Measurements from ENCODE around the gene UGGT1.

UGGT1 gene

GRCh38 chr2:128090945-128091725 lies at the start of gene UGGT1:
Gene UGGT1 (plus strand): TSS chr2:128091200. CDS start chr2:128091358, 158 bp downstream.
- H3K9ac ChIP-seq (ENCODE audit: low read length) = peak within 1 kb of the TSS; percentile 89
- H3K4me3 ChIP-seq (ENCODE audit: low read length) = peak within 1 kb of the TSS; percentile 99
- H3K4me1 ChIP-seq (ENCODE audit: low read length) = peaks cover 8% of the 10 kb centered on the region; the same call in 1 of the 2 replicates
- TF ChIP-seq CTCF (IDR thresholded peaks at IDR 0.05; ENCODE audit: low read depth, low read length) (no peak), EZH2phosphoT487 (IDR thresholded peaks at IDR 0.05; ENCODE audit: low read depth) (no peak)
- H3K79me2 ChIP-seq (ENCODE audit: low read length) = peaks cover 51% of the 10 kb centered on the region
- H3K9me3 ChIP-seq (ENCODE audit: insufficient read depth, low read length) = no peaks in the 10 kb centered on the region
- H3K36me3 ChIP-seq (replicated peaks; ENCODE audit: low read depth, low read length) = peaks cover 3% of the 10 kb centered on the region
- peak within 1 kb of the TSS; percentile 60 for H3K27ac ChIP-seq (ENCODE audit: low read length)
- H3K27me3 ChIP-seq (ENCODE audit: low read depth, low read length) = no peaks in the 10 kb centered on the region
- H3K4me2 ChIP-seq (ENCODE audit: low read length) = peak within 1 kb of the TSS; percentile 93
- H4K20me1 ChIP-seq (ENCODE audit: insufficient read depth, low read length) = 0 out of 2 replicates have a peak, but pooled peaks cover under 1% of the 10 kb centered on the region
- peak within 1 kb of the TSS; percentile 89 for H2AFZ ChIP-seq (ENCODE audit: low read depth, low read length)

- Histone ChIP-seq H3K9ac (ENCODE audit: low read length) (no peak overlapping the region), H3K4me1 (ENCODE audit: low read length) (peaks cover 9% of the 10 kb centered on the region; the same call in 1 of the 2 replicates), H4K20me1 (ENCODE audit: insufficient read depth, low read length) (no peaks in the 10 kb centered on the region), H3K79me2 (ENCODE audit: low read length) (no peaks in the 10 kb centered on the region), H2AFZ (ENCODE audit: low read depth, low read length) (no peak overlapping the region), H3K4me3 (ENCODE audit: low read length) (no peak overlapping the region), H3K36me3 (replicated peaks; ENCODE audit: low read depth, low read length) (peaks cover 8% of the 10 kb centered on the region), H3K9me3 (ENCODE audit: insufficient read depth, low read length) (peaks cover 17% of the 10 kb centered on the region), H3K27ac (ENCODE audit: low read length) (no peak overlapping the region), H3K4me2 (ENCODE audit: low read length) (no peak overlapping the region), H3K27me3 (ENCODE audit: low read depth, low read length) (no peaks in the 10 kb centered on the region)
- TF ChIP-seq CTCF (IDR thresholded peaks at IDR 0.05; ENCODE audit: low read depth, low read length) = no peak
- TF ChIP-seq EZH2phosphoT487 (IDR thresholded peaks at IDR 0.05; ENCODE audit: low read depth) = no peak
Measured at GRCh38 chr2:128041561-128041960, 49.4 kb upstream of the UGGT1 start.

GRCh38 chr2:128043041-128043440 lies 48.0 kb upstream of the UGGT1 start:
- no peak overlapping the region for H3K4me2 ChIP-seq (ENCODE audit: low read length)
- peaks cover 7% of the 10 kb centered on the region; the same call in 1 of the 2 replicates for H3K9me3 ChIP-seq (ENCODE audit: insufficient read depth, low read length)
- no peaks in the 10 kb centered on the region for H3K27me3 ChIP-seq (ENCODE audit: low read depth, low read length)
- H4K20me1 ChIP-seq (ENCODE audit: insufficient read depth, low read length) = no peaks in the 10 kb centered on the region
- TF ChIP-seq CTCF (IDR thresholded peaks at IDR 0.05; ENCODE audit: low read depth, low read length) (no peak), EZH2phosphoT487 (IDR thresholded peaks at IDR 0.05; ENCODE audit: low read depth) (no peak)
- H3K36me3 ChIP-seq (replicated peaks; ENCODE audit: low read depth, low read length) = no peaks in the 10 kb centered on the region
- no peak overlapping the region for H3K4me3 ChIP-seq (ENCODE audit: low read length)
- peaks cover 5% of the 10 kb centered on the region; the same call in 1 of the 2 replicates for H3K4me1 ChIP-seq (ENCODE audit: low read length)
- no peak overlapping the region for H3K9ac ChIP-seq (ENCODE audit: low read length)
- no peaks in the 10 kb centered on the region for H3K79me2 ChIP-seq (ENCODE audit: low read length)
- H2AFZ ChIP-seq (ENCODE audit: low read depth, low read length) = no peak overlapping the region
- H3K27ac ChIP-seq (ENCODE audit: low read length) = no peak overlapping the region

- Histone ChIP-seq H3K79me2 (ENCODE audit: low read length) (no peaks in the 10 kb centered on the region), H3K4me1 (ENCODE audit: low read length) (no peaks in the 10 kb centered on the region), H3K4me2 (ENCODE audit: low read length) (no peak overlapping the region), H3K27ac (ENCODE audit: low read length) (no peak overlapping the region), H3K9ac (ENCODE audit: low read length) (no peak overlapping the region), H4K20me1 (ENCODE audit: insufficient read depth, low read length) (no peaks in the 10 kb centered on the region), H3K36me3 (replicated peaks; ENCODE audit: low read depth, low read length) (no peaks in the 10 kb centered on the region), H3K9me3 (ENCODE audit: insufficient read depth, low read length) (no peaks in the 10 kb centered on the region), H3K4me3 (ENCODE audit: low read length) (no peak overlapping the region), H2AFZ (ENCODE audit: low read depth, low read length) (no peak overlapping the region), H3K27me3 (ENCODE audit: low read depth, low read length) (no peaks in the 10 kb centered on the region)
- TF ChIP-seq EZH2phosphoT487 (IDR thresholded peaks at IDR 0.05; ENCODE audit: low read depth) = no peak
Measured at GRCh38 chr2:128053331-128053730, 37.7 kb upstream of the UGGT1 start.
